Muscle of arm (tissue), 12 donors: ENCODE results near the gene B4GALT1. TPM values are rescaled to one million over a fixed set of nuclear protein-coding genes. Genes with fewer than 3 reads are reported as not detected.
"Not testable (repeated sequence)": the region's sequence is repeated elsewhere in the genome, so short reads cannot be mapped to it uniquely, and the experiment has no call there.

Experiments
- DNase-seq: peaks from one replicate; pipeline ENCODE4 v3.0.0-alpha.2; 2013
- polyA plus RNA-seq, 12 donors: library from polyadenylated mRNA; unstranded; fragments of 120-200 nt; gene quantifications; one replicate each; pipeline ENCODE4 v1.2.1, GENCODE V29; 2013; ENCODE audit not compliant: insufficient read length in 12 of 12

The B4GALT1 gene
- polyA plus RNA-seq, 12 donors: 34.6 to 569 (median 45.1) TPM

- no peak for DNase-seq
Observed at GRCh38 chr9:33186457-33187168, 19.5 kb upstream of the B4GALT1 start.

- DNase-seq: no peak
Observed at GRCh38 chr9:33185858-33186257, 18.7 kb upstream of the B4GALT1 start.

- DNase-seq: no peak
Observed at GRCh38 chr9:33185406-33185805, 18.3 kb upstream of the B4GALT1 start.

GRCh38 chr9:33184963-33185362, 17.8 kb upstream of the B4GALT1 start:
- no peak for DNase-seq

GRCh38 chr9:33182519-33182918, 15.4 kb upstream of the B4GALT1 start:
- no peak for DNase-seq

GRCh38 chr9:33180526-33181184, 13.5 kb upstream of the B4GALT1 start:
- no peak for DNase-seq

GRCh38 chr9:33178972-33179697, 12.0 kb upstream of the B4GALT1 start:
- DNase-seq: no peak

- DNase-seq: no peak
Observed at GRCh38 chr9:33177639-33178038, 10.5 kb upstream of the B4GALT1 start.

GRCh38 chr9:33177086-33177485, 9.9 kb upstream of the B4GALT1 start:
- no peak for DNase-seq

GRCh38 chr9:33175649-33176325, 8.7 kb upstream of the B4GALT1 start:
- DNase-seq: no peak

- no peak for DNase-seq
Observed at GRCh38 chr9:33172256-33173238, 5.4 kb upstream of the B4GALT1 start.

- no peak for DNase-seq
Observed at GRCh38 chr9:33170464-33171415, 3.6 kb upstream of the B4GALT1 start.

GRCh38 chr9:33168941-33169544, 1.9 kb upstream of the B4GALT1 start:
- no peak for DNase-seq

GRCh38 chr9:33167972-33168461, 881 bp upstream of the B4GALT1 start:
- no peak for DNase-seq

- DNase-seq: no peak
Observed at GRCh38 chr9:33166231-33167083, 679 bp downstream of the B4GALT1 start.

- no peak for DNase-seq
Observed at GRCh38 chr9:33165263-33166151, 1.6 kb downstream of the B4GALT1 start.

GRCh38 chr9:33164921-33165262, 2.2 kb downstream of the B4GALT1 start:
- DNase-seq: not testable (repeated sequence)
